CD4-positive, alpha-beta T cell treated with Interleukin-10 for 1 hour (primary cell): Measurements from ENCODE around the gene TLCD1.
"Not testable (repeated sequence)": the region's sequence is repeated elsewhere in the genome, so short reads cannot be mapped to it uniquely, and the experiment has no call there.

Source experiments
- DNase-seq: peaks from one replicate; pipeline ENCODE4 v3.0.0-alpha.2; 2020

The TLCD1 gene

DNA sequence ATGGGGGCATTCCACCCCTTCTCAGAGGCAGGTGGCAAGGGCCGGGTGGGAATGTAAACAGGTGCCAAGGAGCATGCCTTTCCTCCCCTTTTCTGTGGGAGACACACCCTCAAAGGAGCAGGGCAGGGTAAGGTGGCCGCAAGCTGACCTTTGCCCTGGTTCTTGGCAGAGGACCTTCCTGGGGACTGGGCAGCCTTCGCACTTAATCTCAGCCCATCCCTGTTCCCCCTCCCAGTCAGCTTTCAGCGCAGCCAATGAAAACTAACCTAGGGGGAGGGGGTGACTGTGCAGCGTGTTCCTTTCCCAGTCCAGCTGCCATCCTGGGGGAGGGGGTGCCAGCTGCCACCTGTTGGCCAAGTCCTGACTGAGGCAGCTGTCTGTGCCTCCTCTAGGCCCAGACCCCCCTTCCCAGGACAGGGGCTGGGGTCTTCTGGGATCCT lies 20.6 kb upstream of the TLCD1 start:
- DNase-seq: no peak

DNA sequence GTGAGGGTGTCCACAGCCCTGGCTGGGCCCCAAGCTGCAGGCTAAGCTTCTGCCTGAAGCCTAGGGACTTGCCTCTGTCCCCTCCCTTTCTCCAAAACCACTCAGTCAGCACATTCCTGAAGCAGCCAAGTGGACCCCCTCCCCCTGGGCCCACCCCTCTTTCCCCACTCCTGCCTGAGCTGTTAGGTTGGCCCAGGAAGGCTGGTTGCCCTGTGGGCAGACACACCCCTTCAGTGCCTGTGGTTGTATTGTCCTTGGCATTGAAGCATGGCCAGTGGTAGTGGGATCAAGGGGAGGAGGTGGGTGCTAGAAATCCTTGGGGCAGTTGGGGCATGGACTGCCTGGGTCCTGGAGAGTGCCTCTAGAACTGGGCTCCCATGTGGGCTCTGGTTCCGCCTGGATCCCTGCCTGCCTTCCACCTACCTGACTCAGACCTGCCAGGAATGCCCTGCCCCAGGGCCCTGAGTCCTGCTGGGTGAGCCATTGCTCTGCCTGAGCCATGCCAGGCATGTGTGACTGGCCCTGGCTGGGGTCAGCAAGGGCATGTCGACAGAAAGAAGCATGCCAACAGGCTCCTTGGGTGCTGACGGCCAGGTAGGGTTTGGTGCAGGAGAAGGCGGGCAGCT lies 19.9 kb upstream of the TLCD1 start:
- no peak for DNase-seq

DNA sequence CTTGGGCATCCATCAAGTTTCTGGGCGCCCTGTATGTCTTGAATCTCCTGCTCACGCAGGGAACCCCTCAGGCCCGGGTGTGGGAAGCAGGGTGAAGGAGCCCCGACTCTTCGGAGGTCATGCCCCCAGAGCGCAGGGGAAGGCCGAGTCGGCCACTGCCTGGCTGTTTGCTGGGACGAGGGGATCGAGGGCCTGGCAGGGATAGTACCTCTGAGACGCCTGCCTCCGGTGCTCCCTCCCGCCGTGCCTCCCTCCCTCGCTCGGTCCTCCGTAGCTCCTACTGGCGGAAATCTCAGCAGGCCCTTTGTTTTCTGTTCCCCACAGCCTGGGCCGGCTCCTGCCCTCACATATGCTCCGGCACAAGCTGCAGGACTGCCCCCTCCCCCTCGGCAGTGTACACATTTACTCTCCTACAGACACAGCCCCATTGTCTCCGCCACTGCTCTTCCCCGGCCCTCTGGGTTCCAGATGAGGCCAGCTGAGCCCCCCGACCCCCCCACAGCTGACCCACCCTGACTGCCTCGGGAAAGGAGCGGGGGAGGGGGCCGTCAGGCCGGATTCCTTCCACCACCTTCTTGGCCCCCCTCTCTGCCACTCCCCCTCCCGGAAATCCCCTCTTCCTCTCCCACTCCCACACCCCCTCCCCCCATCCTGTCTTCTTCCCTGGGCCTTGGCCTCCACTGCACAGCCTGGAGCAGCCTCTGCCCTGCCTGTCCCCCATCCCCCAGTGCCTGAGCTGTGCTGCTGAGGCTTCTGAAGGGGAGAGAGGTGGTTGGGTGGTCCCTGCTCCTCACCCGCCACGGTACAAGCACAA lies 19.1 kb upstream of the TLCD1 start:
- DNase-seq: peak; percentile 39

DNA sequence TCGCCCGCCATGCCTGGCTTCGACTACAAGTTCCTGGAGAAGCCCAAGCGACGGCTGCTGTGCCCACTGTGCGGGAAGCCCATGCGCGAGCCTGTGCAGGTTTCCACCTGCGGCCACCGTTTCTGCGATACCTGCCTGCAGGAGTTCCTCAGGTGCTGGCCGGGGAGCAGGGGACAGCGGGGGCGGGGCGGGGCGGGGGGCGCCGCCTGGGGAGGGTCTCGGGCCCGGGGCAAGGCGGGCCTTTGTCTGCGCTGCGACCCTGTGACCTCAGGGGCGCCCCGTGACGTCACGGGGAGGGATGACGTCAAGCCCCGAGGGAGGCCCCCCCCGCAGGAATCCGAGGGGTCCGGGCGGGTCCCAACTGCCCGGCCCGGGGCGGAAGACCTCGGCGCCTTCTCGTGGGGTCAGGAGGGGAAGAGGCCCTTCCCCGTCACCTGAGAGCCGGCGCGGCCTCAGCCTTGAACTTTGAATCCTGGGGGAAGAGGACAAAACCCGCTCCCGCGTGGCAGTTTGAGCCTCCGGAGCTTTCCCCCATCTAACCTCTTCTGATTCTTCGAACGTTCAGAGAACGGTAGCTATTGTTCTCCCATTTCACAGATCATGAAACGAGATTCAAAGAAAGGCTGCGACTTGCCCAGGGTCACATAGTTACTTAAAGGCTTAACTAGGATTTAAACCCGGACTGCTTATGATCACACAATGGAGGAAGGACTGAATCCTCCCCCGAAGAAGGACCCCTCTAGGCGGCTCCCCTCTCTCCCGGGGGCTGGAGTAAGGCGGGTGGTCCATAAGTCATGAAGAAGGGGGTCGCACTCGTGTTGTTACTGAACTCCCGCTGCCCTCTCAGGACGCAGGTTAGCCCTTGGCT lies 18.3 kb upstream of the TLCD1 start:
- DNase-seq: peak; percentile 78

DNA sequence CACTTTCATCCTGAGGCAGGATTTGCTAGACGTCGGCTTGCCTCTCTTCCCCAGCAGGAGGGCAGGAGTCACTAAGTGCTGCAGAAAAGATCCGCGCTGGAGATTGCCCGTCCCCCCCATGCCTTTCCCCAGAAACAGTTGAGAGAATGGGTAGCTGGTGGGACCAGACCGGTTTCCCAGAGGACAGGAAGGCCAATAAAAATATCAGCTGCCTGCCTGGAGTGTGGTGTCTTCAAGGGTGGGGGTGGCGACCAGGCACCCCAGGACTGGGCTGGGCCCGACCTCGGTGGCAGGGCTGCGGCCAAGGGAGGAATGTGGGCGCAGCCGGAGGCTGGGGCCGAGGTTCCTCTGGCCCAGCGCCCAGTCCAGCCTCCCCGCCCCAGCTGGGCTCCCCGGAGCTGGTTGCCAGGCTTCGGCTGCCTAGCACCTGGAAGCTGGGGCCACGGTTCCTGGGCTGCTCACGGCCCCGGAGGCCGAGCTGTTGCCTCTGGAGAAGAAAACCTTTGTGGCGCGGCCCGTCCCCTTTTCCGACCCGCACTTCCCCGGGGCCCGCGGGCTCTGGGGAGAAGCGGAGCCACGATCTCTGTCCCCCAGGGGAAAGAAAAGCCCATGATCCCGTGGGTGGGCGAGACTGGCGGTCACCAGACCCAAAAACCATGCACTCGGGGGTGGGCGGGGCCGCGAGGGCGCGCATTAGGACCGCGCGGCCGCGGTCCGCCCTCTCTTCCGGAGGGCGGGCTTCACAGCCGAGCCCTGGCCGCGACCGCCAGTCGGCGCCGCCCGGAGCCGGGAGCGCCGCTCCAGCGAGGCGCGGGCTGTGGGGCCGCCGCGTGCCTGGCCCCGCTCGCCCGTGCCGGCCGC lies 17.4 kb upstream of the TLCD1 start, which contains the start of gene TRAF4:
Gene TRAF4 (plus strand): TSS at position 769 of the 861 bp plus-strand sequence. CDS start 102 bp downstream, outside the sequence.
- peak; percentile 80 for DNase-seq

DNA sequence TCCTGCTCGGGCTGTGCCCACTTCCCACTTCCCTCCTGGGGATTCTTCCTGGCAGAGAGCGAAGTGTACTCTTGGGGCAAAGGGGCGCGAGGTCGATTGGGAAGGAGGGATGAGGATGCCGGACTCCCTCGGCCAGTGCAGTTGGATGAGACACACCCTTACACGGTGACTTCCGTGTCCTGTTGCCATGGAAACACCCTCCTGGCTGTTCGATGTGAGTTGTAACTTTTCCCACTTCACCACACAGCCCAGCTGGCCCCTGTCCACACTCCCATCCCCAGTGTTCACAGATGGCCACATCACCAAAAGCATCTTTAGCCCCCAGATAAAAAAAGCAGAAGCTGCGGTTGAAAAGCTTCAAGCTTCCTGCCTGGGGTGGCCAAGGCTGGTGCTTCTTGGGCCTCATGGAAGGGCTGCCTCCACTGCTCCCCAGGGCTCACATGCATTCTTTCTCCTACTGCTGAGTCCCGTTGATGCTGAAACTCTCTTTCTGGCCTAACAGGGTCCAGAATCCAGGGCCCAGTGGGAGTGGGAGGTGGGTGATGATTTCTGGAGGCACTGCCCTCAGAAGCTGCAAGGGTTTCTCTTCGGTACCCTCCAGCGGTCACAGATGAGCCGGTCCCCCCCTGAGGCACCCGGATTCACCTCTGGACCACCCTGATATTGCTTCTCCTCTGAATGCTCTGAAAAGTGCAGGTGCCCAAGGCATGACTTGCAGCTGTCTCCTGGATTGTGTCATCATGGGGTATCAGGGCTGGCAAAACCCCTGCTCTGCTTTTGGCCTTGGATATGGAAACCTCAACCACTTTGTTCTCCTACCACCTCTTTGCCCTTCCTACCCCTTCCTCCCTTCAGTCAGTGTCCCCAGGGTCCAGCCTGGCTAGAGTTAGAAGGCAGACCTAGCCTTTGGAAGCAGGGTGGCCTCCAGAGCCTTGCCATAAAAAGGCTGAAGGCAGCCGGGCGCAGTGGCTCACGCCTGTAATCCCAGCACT lies 15.6 kb upstream of the TLCD1 start:
- no peak for DNase-seq

DNA sequence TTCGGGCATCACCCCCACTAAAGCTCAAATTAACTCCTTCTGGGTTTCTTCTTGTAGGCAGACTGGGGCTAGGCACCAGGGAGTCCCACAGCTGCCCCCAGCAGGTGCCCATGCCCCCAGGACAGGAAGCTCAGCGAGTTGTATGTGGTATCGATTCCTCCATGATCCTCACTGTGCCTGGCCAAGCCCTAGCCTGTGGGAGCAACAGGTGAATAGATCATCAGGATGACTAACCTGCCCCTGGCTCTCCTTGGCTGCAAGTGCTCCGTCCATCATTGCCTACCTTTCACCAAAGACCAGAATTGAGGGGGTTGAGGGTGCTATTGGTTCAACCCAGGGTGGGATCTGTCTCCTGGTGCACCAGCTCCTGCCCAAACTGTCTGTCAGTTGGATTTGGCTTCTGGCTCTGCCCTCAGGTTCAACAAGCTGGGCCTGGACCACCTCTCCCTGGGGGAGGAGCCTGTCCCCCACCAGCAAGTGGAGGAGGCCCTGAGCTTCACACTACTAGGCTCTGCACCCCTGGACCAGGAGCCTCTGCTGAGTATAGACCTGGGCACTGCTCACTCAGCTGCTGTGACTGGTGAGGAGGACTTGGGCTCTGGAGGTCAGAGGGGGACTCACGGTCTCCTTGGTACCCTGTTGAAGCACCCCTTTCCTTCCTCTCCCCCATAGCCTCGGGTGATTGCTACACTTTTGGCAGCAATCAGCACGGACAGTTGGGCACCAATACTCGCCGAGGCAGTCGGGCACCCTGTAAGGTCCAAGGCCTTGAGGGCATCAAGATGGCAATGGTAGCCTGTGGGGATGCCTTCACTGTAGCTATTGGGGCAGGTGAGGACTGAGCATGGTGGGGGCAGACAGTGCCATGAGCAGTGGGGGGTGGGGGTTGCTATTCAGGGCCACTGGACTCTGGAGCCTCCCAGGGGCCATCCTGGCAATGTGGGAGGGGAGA lies 14.6 kb upstream of the TLCD1 start:
- DNase-seq: no peak

DNA sequence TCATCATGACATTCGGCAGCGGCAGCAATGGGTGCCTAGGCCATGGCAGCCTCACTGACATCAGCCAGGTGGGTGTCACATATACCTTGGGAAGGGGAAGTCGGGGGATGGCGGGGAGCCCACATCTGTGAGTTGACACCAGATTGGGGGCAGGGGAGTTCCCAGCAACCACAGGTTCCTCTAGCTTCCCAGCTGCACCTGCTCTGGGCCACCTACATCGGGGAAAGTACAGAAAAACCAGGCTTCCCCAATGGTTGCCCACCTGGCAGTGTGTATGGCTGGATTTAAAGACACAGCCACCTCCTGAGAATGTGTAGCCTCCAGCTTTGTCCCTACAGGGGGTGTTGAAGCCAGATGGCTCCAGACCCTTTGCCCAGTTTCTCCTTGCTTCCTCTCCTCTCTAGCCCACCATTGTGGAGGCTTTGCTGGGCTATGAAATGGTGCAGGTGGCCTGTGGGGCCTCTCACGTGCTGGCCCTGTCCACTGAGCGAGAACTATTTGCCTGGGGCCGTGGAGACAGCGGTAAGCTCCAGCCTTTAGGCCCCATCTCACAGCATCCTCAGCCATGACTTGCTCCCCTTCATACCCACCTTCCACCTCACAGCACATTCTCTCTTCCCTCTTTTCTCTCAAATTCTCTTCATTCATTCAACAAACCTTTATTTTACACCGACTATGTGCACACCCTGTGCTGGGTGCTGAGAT lies 12.8 kb upstream of the TLCD1 start:
- peak; percentile 71 for DNase-seq

DNA sequence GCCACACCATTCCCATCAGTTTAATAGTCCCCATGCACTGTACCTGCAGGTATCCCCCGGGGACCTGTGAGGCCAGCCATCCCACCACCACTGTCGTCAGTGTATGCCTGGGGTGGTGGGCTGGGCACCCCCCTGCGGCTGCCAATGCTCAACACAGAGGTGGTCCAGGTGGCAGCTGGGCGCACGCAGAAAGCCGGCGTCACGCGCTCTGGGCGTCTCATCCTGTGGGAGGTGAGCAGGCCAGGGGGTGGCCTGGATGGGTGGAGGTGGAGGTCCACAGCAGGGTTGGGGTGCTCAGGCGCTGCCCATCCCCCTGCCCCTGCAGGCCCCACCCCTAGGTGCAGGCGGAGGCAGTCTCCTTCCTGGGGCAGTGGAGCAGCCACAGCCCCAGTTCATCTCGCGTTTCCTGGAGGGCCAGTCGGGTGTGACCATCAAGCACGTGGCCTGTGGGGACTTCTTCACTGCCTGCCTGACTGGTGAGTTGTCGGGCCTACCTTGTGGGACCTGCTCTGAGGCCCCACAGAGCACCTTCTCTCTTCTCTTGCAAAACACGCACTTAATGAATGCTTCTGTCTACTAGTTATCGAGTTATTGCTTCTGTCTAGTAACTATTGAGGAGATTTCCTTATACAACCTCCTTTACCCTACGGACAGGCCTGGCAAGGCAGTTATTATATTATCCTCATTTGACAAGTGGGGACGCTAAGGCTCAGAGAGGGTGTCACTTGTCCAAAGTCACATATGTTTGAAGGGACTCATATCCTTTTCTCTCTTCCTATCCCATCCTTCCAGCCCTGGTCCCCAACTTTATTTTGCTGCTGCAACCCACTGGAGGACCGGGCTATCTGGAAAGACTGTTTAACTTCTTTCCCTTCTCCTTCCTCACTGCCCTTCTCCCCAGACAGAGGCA lies 12.0 kb upstream of the TLCD1 start:
- no peak for DNase-seq

DNA sequence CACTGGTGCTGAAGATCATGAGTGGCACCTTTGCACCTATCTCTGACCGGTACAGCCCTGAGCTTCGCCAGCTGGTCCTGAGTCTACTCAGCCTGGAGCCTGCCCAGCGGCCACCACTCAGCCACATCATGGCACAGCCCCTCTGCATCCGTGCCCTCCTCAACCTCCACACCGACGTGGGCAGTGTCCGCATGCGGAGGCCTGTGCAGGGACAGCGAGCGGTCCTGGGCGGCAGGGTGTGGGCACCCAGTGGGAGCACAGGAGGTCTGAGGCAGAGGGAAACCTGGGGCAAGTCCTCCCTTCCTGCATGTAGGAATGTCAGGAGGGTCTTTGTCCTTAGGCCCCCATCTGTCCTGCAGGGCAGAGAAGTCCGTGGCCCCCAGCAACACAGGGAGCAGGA lies 11.3 kb upstream of the TLCD1 start:
- DNase-seq: no peak

DNA sequence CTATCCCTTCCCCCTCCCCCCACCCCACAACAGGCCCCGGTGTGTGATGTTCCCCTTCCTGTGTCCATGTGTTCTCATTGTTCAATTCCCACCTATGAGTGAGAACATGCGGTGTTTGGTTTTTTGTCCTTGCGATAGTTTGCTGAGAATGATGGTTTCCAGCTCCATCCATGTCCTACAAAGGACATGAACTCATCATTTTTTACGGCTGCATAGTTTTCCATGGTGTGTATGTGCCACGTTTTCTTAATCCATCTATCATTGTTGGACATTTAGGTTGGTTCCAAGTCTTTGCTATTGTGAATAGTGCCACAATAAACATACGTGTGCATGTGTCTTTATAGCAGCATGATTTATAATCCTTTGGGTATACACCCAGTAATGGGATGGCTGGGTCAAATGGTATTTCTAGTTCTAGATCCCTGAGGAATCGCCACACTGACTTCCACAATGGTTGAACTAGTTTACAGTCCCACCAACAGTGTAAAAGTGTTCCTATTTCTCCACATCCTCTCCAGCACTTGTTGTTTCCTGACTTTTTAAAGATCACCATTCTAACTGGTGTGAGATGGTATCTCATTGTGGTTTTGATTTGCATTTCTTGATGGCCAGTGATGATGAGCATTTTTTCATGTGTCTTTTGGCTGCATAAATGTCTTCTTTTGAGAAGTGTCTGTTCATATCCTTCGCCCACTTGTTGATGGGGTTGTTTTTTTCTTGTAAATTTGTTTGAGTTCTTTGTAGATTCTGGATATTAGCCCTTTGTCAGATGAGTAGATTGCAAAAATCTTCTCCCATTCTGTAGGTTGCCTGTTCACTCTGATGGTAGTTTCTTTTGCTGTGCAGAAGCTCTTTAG lies 10.1 kb upstream of the TLCD1 start:
- DNase-seq: not testable (repeated sequence)

DNA sequence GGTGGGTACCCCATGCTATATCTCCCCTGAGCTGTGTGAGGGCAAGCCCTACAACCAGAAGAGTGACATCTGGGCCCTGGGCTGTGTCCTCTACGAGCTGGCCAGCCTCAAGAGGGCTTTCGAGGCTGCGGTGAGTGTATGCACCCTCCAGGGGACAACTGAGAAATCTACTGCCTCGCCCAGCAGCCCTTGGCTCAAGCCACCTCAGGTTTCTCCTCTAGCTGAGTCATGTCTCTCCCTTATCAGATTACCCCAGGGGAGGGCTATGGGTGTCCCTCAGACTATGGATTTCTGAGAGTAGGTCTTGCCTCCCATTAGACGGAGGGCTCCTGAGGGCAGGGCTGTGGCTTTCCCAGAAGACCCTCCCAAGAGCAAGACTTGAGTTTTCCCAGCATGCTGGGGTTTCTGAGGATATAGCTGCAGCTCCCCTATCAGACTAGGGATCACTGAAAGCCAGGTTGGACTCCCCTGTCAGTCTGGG lies 9.2 kb upstream of the TLCD1 start:
- DNase-seq: no peak

DNA sequence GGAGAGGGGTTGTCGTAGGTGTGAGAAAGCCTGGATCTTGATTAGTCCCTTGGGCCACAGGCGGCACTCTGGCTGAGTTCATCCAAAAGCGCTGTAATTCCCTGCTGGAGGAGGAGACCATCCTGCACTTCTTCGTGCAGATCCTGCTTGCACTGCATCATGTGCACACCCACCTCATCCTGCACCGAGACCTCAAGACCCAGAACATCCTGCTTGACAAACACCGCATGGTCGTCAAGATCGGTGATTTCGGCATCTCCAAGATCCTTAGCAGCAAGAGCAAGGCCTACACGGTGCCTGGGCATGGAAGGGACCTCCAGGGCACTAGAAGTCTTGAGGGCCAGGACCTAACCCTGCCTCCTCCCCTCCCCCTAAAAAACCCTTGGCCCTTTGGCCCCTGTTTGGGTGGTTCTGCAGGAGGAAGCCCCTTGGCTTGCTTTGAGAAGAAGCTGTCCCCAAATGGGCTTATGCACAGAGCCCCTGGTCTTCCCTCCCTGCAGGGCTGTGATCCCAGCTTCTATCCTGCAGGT lies 8.7 kb upstream of the TLCD1 start:
- no peak for DNase-seq

DNA sequence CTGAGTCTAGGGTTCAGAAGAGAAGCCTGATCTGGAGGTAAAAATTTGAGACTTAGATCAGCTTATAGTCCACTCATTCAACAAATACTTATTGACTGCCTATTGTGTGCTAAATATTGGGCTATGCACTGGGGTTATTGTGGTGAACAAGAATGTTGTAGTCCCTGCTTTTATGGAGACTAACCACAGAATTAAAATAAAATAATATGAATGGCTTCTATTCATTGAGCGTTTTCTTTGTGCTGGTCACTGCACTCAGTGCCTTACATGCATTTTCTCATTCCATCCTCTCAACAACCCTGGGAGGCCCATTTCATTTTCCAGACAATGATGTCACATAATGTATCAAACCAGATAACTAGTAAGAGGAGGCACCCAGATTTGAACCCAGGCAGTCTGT lies 7.3 kb upstream of the TLCD1 start:
- no peak for DNase-seq

DNA sequence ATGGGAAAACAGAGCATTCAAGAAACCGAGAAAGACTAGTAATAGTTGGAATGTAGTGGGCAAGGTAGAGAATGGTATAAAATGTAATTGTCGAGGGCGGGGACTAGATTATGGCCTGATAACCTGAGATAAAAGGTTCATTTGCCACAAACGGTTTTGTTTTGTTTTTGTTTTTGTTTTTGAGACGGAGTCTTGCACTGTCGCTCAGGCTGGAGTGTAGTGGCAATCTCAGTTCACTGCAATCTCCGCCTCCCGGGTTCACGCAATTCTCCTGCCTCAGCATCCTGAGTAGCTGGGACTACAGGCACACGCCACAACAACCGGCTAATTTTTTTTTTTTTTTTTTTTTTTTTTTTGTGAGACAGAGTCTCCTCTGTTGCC lies 3.9 kb upstream of the TLCD1 start:
- no peak for DNase-seq

DNA sequence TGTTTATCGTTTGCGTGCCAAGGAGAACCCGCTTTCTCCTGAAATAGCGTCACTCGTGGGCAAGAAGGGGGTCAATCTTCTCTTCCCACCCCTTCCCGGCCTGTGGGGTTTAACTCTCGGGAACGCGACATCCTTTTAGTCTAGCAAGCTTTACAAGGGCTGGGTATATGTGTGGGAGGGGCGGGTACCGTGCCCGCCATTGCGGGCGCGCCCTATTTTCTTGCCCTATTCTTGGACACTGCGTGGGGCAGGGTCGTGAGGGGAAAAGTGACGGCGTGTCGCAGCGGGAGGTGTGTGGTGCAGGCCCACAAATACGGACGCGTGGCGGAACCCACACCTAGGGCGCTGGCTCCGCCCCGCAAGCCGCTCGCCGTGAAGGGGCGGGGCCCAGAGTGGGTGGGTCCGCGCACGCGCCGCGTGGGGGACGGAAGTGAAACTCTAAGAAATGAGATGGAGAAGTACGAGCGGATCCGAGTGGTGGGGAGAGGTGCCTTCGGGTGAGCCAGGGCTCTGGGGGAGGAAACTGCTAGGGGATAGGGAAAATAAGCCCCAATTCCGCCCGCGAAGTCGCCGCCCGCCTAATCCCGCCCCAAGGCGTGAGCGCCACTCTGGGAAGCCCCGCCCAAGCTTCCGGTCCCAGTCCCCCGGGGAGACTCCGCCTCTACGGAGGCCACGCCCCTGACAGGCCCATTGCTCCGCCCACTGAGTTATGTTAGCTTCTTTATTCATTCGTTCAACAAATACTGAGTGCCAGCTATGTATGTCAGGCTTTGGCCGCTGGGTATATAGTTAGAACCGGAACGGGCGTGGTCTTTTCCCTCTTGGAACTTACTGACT lies 2.5 kb upstream of the TLCD1 start, which contains the start of gene NEK8:
Gene NEK8 (plus strand): TSS at position 425 of the 837 bp plus-strand sequence. CDS start 26 bp downstream, at position 451.
- peak; percentile 97 for DNase-seq
